Superior temporal gyrus (tissue), 1 donor: Measurements from ENCODE around the gene MRPS25.
"Not testable (repeated sequence)": the region's sequence is repeated elsewhere in the genome, so short reads cannot be mapped to it uniquely, and the experiment has no call there.

Experiments used
- DNase-seq: peaks from one replicate; pipeline ENCODE4 v3.0.0-alpha.2; 2016; ENCODE audit errors: extremely low spot score

MRPS25 gene

DNA sequence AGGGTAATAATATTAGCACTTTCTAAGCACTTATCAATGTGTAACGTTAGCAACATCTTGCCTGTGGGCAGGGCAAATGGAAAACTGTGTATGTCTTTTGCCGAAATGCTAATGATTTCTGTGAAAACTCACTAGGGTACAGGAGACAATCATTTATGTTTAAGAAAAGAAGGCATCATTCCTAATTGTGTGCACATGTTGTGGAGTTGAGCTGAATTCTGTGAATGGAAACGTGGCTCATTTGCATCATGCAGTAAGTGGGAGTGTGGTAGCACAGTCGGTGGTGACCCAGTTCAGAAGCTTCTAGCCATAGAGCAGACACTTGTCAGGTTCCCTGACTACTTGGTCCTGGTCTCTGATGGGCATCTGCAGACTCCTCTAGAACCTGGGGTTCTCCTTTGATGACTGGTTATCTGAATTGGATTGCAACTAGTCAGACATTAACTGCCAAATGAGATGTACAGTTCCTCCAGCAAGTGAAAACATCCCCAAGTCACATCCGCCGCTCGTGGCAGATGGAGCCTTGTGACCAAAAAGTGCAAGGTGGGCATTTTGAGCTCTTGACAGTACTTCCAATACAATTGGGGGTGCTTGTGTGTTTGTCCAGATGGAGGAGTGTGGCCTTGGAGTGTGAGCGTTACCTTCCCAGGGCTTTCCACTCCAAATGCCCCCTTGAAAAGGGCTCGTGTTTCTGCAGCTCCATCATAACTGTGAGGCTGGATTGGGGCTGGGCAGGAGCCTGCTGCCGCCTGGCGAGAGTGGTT lies 21.5 kb downstream of the MRPS25 start:
- DNase-seq: no peak

DNA sequence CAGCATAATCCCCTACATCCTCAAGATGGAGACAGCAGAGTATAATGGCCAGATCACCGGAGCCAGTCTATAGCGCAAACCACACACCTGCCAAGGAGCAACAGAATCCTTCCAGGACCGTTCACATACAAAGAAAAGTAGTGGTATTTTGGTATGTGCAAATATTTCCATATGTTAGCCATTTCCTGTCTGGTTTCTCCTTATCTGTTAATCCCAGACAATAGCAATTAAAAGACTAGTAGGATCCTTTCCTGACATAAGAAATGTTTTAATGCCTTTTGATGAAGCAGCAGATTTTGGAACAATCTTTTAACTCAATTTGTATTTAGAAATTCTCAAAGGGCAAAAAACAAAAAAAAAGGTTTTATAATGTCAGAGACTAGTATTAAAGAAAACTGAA lies 22.2 kb downstream of the MRPS25 start:
- DNase-seq: no peak

DNA sequence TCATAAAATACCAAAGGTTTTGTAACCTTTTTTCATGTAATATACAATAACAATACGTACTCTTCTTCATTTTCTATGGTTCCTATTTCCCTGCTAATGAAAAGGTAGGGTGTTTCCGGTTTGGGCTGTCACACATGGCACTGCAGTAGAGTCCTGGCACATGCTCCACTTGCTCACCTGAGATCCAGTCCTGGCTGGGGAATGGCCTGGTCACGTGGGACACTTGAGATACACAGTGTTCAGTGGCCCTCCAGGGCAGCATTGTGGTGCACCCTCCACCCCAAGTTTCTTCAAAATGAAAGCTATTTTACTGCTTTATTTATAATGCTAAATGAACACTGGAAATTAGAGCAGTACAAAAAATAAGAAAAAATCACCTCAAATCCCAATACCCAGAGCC lies 23.2 kb downstream of the MRPS25 start:
- DNase-seq: no peak

DNA sequence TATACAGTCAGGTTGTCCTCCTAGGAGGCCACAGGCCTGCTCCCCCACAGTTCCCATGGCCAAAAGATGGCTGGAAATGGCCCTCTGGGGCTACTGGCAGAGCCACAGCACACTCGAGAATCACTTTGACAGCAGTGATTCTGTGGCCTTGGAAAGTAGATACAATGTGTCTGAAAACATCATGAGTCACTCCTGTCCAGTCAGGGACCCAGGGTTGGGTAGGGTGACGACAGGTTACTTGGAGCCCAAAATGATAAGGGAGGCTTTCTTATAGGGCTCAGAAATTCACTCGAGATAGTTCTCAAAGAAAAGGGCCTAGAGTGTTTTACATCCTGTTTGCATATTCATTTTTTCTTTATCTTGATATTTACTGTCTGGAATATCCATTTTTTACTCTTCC lies 24.3 kb downstream of the MRPS25 start:
- DNase-seq: no peak

DNA sequence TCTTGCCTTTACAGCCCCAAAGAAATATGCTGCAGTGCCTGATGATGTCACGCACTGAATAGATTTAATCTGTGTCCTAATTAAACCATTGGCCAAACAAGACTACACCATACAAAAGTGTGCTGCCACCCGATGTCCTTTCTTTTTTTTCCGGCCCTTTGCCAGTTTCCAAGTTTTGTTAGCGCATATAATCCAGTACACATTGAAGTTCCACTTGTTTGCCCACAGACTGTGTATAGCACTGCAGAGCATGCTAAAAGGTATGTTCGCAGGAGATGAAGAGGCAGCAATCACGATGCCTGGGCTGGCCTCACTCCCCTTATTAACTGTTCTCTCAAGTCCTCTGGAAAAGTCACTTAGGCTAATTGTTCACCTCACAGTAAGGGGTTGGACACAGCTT lies 26.8 kb downstream of the MRPS25 start:
- no peak for DNase-seq

DNA sequence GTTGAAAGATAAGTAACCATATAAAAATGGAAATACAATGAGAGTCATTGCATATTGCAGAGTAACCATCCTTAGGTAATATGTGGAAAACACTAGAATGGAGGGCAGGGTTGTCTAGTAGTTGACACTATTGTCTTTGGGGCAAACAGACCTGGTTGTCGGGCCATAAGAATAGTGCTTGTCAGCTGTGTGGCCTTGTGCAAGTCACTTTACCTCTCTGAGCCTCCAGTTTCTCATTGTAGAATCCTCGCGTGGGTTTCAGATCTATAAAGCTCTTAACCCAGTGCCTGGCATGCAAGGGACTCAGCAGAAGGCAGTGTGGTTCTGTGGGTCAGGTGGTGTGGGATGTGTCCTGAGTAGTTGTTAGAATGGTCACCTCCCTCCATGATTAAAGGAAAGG lies 32.0 kb downstream of the MRPS25 start:
- no peak for DNase-seq

DNA sequence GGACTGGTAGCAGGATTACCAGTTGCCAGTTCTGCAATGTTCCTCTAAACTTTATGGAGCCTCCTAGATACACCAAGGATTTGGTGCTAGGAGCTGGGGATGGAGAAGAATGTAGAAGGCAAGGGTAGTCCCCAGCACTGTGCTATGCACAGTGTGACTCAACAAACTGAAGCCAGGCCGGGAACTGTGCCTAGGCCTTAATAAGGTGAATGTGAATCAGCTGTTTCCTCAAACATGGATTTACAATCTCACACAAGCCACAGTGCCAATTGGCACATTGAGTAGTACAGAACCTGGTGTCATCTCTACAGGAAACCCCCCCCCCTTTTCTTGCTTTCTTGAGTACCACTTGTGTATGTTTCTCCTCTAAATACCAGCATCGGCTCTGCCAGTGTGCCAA lies 32.5 kb downstream of the MRPS25 start:
- DNase-seq: no peak

DNA sequence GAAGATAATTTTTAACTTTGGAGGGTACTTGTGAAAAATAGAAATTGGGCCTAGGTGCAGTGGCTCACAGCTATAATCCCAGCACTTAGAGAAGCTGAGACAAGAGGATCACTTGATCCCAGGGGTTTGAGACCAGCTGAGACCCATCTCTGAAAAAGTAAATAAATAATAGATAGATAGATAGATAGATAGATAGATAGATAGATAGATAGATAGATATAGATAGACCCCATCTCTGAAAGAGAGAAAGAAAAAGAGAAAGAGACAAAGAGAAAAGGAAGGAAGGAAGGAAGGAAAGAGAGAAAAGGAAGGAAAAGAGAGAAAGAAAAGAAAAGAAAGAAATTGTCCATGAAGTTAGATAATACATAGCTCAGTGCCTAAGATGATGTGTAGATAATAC lies 35.5 kb downstream of the MRPS25 start:
- DNase-seq: no peak

DNA sequence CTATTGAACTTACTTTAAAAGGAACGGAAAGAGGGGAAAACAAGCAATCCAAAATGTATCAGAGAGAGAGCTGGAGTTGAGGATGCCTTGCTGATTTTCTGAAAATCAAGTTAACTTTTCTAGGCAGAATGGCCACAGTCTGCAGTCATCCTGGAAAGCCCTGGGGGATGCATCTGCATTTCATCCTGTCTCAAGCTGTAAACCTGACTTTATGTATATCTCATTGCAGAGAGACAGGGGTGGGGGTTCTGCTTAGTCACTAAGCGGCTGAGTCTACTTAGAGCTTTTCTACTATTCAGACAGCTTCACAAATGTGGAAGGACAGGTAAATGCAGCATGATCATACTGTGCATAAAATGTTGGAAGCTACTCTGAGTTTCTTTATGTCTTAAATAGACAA lies 41.4 kb downstream of the MRPS25 start:
- DNase-seq: no peak

DNA sequence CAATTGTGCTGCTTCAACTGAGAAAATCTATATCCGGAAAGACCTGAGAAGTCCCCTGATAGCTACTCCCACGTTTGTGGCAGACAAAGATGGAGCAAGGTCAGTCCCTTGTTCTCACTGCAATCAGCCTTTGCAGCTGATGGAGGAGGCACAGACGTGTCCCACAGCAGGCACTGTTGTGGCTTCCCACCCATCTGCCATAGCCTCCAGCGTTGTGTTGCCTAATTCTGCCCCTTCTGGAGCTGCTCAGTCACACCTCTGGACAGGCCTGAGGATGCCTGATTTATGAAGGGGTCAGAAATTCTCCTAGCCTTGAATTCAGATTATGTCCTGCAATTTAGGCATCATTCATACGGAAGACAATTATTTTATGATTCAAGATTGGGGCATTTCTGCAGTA lies 41.9 kb downstream of the MRPS25 start:
- DNase-seq: no peak

DNA sequence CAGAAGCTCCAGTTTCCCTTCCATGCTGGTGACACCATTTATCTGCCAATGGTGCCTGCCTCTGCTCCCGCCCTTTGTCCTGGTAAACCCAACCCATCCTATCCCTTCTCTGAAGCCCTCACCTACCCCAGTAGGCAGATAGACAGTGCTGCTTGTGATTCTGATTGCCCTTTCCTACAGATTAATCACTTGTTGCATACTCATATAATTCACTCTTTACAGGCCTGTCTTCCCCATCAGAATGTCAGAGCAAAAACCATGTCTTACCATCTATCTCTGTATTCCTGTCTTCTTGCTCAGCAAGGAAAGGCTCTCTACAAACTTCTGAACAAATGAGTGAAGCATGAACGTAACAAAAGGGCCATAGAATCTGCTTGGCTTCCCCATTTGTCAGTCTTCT lies 47.9 kb downstream of the MRPS25 start:
- no peak for DNase-seq

DNA sequence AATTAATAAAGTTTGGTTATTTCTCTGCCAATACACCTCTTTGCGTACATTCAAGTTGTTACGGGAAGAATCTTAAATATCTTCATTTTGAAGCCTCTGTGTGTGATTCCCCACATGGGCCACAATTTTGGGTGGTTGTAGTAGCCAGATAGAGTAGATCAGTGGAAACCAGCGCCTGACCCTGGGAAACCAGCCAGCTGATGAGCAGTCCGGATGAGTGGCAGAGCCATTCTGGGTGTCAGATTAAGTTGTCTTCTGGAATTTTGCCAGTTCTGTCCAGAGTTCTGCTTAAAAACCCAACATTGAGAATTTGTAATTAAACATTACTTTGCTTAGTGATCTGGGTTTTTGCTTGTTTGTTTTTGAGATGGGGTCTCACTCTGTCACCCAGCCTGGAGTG lies 49.7 kb downstream of the MRPS25 start:
- no peak for DNase-seq

DNA sequence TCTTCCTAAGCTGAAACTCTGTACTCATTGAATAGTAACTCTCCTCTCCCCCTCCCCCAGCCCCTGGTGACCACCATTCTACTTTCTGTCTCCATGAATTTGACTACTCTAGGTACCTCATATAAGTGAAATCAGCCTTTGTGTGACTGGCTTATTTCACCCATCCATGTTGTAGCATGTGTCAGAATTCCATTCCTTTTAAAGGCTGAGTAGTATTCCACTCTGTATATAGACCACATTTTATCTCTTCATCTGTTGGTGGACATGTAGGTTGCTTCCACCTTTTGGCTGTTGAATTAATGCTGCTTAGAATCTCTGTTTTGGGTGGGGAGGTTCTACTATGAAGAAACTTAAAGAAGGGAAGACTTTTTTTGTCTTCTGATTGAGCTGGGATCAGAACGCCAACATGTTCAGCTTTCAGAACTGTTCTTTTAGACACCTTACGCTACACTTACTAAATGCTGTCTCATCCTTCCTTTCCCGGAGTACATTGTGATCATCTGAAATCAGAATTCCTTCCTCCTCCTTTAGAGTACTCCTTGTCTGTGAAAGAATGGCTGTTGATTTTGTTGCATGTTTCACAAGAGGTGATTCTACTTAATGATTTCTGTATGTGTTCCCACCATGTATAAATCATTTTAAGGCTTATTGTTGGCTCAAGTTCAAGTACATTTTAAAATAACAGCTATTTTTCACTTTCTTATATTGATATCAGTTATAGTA lies 50.3 kb downstream of the MRPS25 start:
- no peak for DNase-seq

DNA sequence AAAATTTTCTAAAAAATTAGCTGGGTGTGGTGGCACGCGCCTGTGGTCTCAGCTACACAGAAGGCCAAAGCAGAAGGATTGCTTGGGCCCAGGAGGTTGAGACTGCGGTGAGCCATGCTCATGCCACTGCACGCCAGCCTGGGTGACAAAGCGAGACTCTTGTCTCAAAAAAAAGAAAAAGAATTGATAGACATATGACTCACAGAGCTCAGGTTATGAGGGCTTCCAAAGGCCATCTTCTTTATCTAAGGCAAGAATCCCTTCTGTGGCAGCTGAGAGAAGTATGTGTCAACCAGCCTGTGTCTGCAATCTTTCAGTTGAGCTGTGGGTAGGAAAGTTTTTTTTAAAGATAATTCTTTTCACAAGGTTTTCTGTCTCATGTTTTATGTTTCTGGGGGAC lies 53.9 kb downstream of the MRPS25 start:
- no peak for DNase-seq

DNA sequence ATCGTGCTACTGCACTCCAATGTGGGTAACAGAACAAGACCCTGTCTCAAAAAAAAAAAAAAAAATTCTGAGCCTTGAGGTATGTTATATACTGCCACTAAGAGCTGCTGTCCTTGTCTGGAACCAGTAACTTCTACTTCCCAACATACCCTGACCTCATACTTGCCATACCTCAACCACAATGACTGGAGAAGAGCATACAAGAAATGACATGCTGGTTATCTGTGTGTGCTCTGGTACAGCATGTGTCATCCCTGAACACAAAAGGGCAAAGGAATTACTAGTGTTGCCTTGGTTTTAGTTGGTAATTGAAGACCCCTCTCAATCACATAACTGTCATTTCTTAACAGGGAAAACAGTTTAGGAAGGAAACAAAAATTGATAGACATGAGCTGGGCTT lies 54.5 kb downstream of the MRPS25 start:
- no peak for DNase-seq

DNA sequence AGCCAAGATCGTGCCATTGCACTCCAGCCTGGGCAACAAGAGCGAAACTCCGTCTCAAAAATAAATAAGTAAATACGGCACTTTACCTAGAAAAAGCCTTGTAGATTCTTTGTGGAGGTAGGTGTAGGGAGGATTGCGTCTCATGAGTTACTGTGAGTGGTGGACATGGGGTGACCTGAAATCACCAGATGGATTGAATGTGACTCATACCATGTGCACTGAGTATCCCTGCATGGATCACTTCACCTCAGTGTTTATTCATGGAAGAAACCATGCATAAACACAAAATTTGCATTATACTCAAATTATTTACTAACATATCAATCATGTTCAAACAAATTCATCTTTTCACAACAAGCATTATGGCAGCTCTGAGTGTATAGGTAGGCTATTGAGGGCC lies 55.9 kb downstream of the MRPS25 start:
- DNase-seq: no peak

DNA sequence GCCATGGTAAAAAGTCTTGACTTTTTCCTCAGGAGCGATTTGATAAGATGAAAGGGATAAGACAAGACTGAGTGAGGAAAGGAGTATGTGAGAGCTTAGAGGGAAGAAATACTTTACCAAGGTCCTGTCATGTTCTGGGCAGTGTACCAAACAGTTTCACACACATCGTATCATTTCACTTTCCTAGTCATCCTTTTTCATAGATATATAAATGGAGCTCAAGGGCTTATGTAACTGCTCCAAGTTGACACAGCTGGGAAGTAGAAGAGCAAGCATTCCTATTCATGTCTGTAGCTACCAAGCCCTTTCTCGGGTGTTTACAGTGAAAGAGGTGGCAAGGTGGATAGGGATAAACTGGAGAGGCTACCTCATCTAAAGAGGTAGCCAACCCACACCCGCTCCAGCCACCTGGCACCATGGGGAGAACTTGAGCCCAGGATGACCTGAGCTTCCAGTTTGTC lies 57.4 kb downstream of the MRPS25 start:
- DNase-seq: peak; percentile 67

DNA sequence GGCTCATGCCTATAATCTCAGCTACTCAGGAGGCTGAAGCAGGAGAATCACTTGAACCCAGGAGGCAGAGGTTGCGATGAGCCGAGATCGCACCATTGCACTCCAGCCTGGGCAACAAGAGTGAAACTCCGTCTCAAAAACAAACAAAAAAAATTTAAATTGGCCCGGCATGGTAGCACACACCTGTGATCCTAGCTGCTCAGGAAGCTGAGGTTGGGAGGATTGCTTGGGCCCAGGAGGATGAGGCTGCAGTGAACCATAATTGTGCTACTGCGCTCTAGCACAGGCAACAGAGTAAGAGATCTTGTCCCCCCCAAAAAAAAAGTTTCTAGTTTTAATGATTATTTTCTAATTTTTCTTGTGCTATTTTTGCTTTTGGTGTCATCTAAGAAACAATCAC lies 65.9 kb downstream of the MRPS25 start:
- DNase-seq: not testable (repeated sequence)
